A549 (cell line): ENCODE results near the gene GALNT18. TPM values are rescaled to one million over a fixed set of nuclear protein-coding genes. Genes with fewer than 3 reads are reported as not detected.

Experiments used
- ATAC-seq, 2 experiments: fragments of 200-7000 bp in 1 of 2; fragments of >200 bp in 1 of 2; cut with Nextera tagmentation in 1 of 2; cut with Tn5 transposase in 1 of 2; 3 replicates each; pipeline versions ENCODE4 v1.8.0 to v1.9.1; 2018 to 2020; ENCODE audit warnings: mild to moderate bottlenecking in 1 of 2, moderate library complexity in 1 of 2
- CTCF ChIA-PET: fragments of 300-600 bp; sonication (Branson Sonifier 250); formaldehyde crosslinking; extraction: SDS; loops from one replicate; lab custom pipeline; 2021; ENCODE audit warnings: antibody characterized with exemption, inconsistent platforms; lab: Yijun Ruan, JAX
- POLR2A ChIA-PET: fragments of 350-600 bp; formaldehyde crosslinking; extraction: SDS; loops from one replicate; lab custom pipeline; 2021; ENCODE audit warnings: antibody characterized with exemption, inconsistent platforms; lab: Yijun Ruan, JAX
- DNase-seq, 2 experiments: peaks; one replicate each; pipeline versions ENCODE4 v3.0.0 to v3.0.0-alpha.2; 2011 to 2016; ENCODE audit warnings: low read depth in 1 of 2, low spot score in 1 of 2
- FAIRE-seq: peaks from 2 replicates; lab custom pipeline; 2011; peaks lifted over from hg19 to GRCh38; lab: Jason Lieb, UNC
- H3K27ac ChIP-seq, 2 experiments: fragments of >200 bp; sonication (Bioruptor Twin); formaldehyde crosslinking; 3 replicates each; pipeline ENCODE4 v1.5.1; 2016 to 2017
- H3K4me1 ChIP-seq: fragments of >200 bp; sonication (Bioruptor Twin); formaldehyde crosslinking; 3 replicates; pipeline ENCODE4 v1.6.1; 2016
- H3K4me2 ChIP-seq: fragments of >200 bp; sonication (Bioruptor Twin); formaldehyde crosslinking; 3 replicates; pipeline ENCODE4 v1.6.1; 2016
- H3K4me3 ChIP-seq: fragments of >200 bp; sonication (Bioruptor Twin); formaldehyde crosslinking; 3 replicates; pipeline ENCODE4 v1.5.1; 2016
- H3K9me3 ChIP-seq: fragments of >200 bp; sonication (Bioruptor Twin); formaldehyde crosslinking; 3 replicates; pipeline ENCODE4 v1.6.1; 2016
- BCL3 ChIP-seq: fragments of >200 bp; sonication (Bioruptor Twin); formaldehyde crosslinking; IDR thresholded peaks from 3 replicates; pipeline ENCODE4 v1.6.1; 2016
- BHLHE40 ChIP-seq: IDR thresholded peaks from 2 replicates; pipeline ENCODE4 v1.6.1; 2012; ENCODE audit warnings: low read depth, low read length, inconsistent platforms
- CBX2 ChIP-seq: fragments of 200-600 bp; sonication (generic); IDR thresholded peaks from 2 replicates; pipeline ENCODE4 v1.6.1; 2016; ENCODE audit warnings: low read depth, mild to moderate bottlenecking, borderline replicate concordance
- EHF ChIP-seq: fragments of 250-450 bp; sonication (Bioruptor Pico); IDR thresholded peaks from 2 replicates; pipeline ENCODE4 v1.5.0; 2020; ENCODE audit warnings: mild to moderate bottlenecking
- ELK1 ChIP-seq: fragments of 150-350 bp; IDR thresholded peaks from 2 replicates; pipeline ENCODE4 v1.6.1; 2014; ENCODE audit warnings: low read depth, mild to moderate bottlenecking, low read length
- ESRRA ChIP-seq: fragments of 150-350 bp; IDR thresholded peaks from 2 replicates; pipeline ENCODE4 v1.6.1; 2014; ENCODE audit warnings: mild to moderate bottlenecking, low read length, borderline replicate concordance
- HMGXB4 ChIP-seq: fragments of 250-450 bp; sonication (Bioruptor Pico); IDR thresholded peaks from 2 replicates; pipeline ENCODE4 v1.5.0; 2021; ENCODE audit warnings: mild to moderate bottlenecking, moderate library complexity, borderline replicate concordance
- HOXB13 ChIP-seq: fragments of 250-450 bp; sonication (Bioruptor Pico); IDR thresholded peaks from 2 replicates; pipeline ENCODE4 v1.5.0; 2020; ENCODE audit warnings: low read depth, mild to moderate bottlenecking, moderate library complexity
- KDM5A ChIP-seq: fragments of 200-600 bp; sonication (generic); IDR thresholded peaks from 2 replicates; pipeline ENCODE4 v1.6.1; 2016; ENCODE audit warnings: antibody characterized with exemption, mild to moderate bottlenecking
- MAFK ChIP-seq: fragments of 450-650 bp; IDR thresholded peaks from 2 replicates; pipeline ENCODE4 v1.6.1; 2014; ENCODE audit not compliant: partially characterized antibody
- MAX ChIP-seq: IDR thresholded peaks from 2 replicates; pipeline ENCODE4 v1.6.1; 2012
- MAZ ChIP-seq: fragments of 150-350 bp; IDR thresholded peaks from 2 replicates; pipeline ENCODE4 v1.6.1; 2014; ENCODE audit warnings: antibody characterized with exemption, low read depth, low read length, borderline replicate concordance
- NPAS2 ChIP-seq: fragments of 250-450 bp; sonication (Bioruptor Pico); IDR thresholded peaks from 2 replicates; pipeline ENCODE4 v1.8.0; 2022; ENCODE audit warnings: mild to moderate bottlenecking, moderate library complexity, borderline replicate concordance
- PHF8 ChIP-seq: fragments of 200-600 bp; sonication (generic); IDR thresholded peaks from 2 replicates; pipeline ENCODE4 v1.6.1; 2016; ENCODE audit warnings: low read depth, mild to moderate bottlenecking, antibody characterized with exemption, moderate library complexity, borderline replicate concordance
- POLR2A ChIP-seq: IDR thresholded peaks from 2 replicates; pipeline ENCODE4 v1.6.1; 2012; ENCODE audit warnings: mild to moderate bottlenecking, low read length
- REST ChIP-seq: fragments of 200-600 bp; sonication (generic); IDR thresholded peaks from 2 replicates; pipeline ENCODE4 v1.6.1; 2016; ENCODE audit warnings: antibody characterized with exemption, mild to moderate bottlenecking, moderate library complexity
- RNF2 ChIP-seq: fragments of 200-600 bp; sonication (generic); IDR thresholded peaks from 2 replicates; pipeline ENCODE4 v1.6.1; 2016; ENCODE audit warnings: low read depth, mild to moderate bottlenecking, antibody characterized with exemption, moderate library complexity, borderline replicate concordance
- TFCP2L1 ChIP-seq: fragments of 250-450 bp; sonication (Bioruptor Pico); IDR thresholded peaks from 2 replicates; pipeline ENCODE4 v1.5.0; 2021; ENCODE audit warnings: mild to moderate bottlenecking
- ZC3H11A ChIP-seq: fragments of 450-650 bp; IDR thresholded peaks from 2 replicates; pipeline ENCODE4 v1.6.1; 2014; ENCODE audit warnings: antibody characterized with exemption, mild to moderate bottlenecking
- ZSCAN20 ChIP-seq: fragments of 250-450 bp; sonication (Bioruptor Pico); IDR thresholded peaks from 2 replicates; pipeline ENCODE4 v1.8.0; 2022; ENCODE audit warnings: mild to moderate bottlenecking, moderate library complexity
- WGBS: methylation state at CpG from one replicate; pipeline ENCODE4 v1.1.6; 2017; ENCODE audit errors: missing lambda C conversion rate; 5-methylcytosine and 5-hydroxymethylcytosine counted together
- polyA plus RNA-seq, 4 experiments: library from polyadenylated mRNA; depleted of rRNA in 3 of 4; stranded (reverse); fragments of >200 nt; fragmentation: RNase III in 1 of 4; extraction: RNeasy Plus Mini Kit Qiagen cat#74134 plus additional on column Dnase treatment in 1 of 4; gene quantifications; 2 replicates in 3 of 4; 3 replicates in 1 of 4; pipeline ENCODE4 v1.2.3, GENCODE V29; 2011 to 2017

The GALNT18 gene
- polyA plus RNA-seq, 2 of the 4 experiments (the other 2 are of a cell fraction), result 6.7 to 16.1 TPM

GRCh38 chr11:11387207-11387606 is 234.6 kb downstream of the GALNT18 start:
- 0 out of 3 replicates have a peak, but pooled peaks cover 7% of the 10 kb centered on the region for H3K4me1 ChIP-seq
- no peak overlapping the region for H3K4me2 ChIP-seq
- no peak overlapping the region for H3K27ac ChIP-seq
- TF ChIP-seq BCL3 (no peak), POLR2A (no peak), CBX2 (no peak), ZC3H11A (no peak), REST (no peak), HMGXB4 (CRISPR knock-in tag) (no peak), MAX (no peak), RNF2 (no peak), KDM5A (no peak), EHF (CRISPR knock-in tag) (no peak), BHLHE40 (no peak), ESRRA (no peak), ELK1 (no peak), NPAS2 (CRISPR knock-in tag) (no peak), TFCP2L1 (no peak), HOXB13 (no peak), MAZ (no peak), ZSCAN20 (no peak)
- TF ChIP-seq, all 56 proteins: peak for 0
- ATAC-seq, result no peak
- WGBS, result 51% methylated on average over 4 of the region's 4 CpGs
- ChIA-PET POLR2A (no interaction called here), CTCF (no interaction called here)
- no peak for DNase-seq
- Histone ChIP-seq H3K9me3 (no peaks in the 10 kb centered on the region), H3K4me3 (no peak overlapping the region)
- FAIRE-seq, result no peak

- Histone ChIP-seq H3K9me3 (no peaks in the 10 kb centered on the region), H3K4me3 (no peak overlapping the region), H3K4me2 (no peak overlapping the region), H3K27ac (no peak overlapping the region), H3K4me1 (no peaks in the 10 kb centered on the region)
- TF ChIP-seq MAFK (peak; percentile 67), MAZ (no peak), PHF8 (no peak)
- 93% methylated on average over 2 of the region's 2 CpGs for WGBS
- ChIA-PET POLR2A (no interaction called here), CTCF (interaction anchor here (0.7 kb wide), 1 partner anchor 14 kb away, joined by 3 read pairs; no protein-coding TSS in a partner anchor)
- FAIRE-seq (no peak), DNase-seq (no peak), ATAC-seq (no peak)
Observed at GRCh38 chr11:11384829-11385228, 237.0 kb downstream of the GALNT18 start.
